Neural progenitor cell (in vitro differentiated cells): ENCODE measurements around the gene C1QTNF7. TPM values are rescaled to one million over a fixed set of nuclear protein-coding genes. Genes with fewer than 3 reads are reported as not detected.

Experiments
- DNase-seq: peaks from one replicate; pipeline ENCODE4 v3.0.0-alpha.2; 2016; ENCODE audit warnings: low spot score
- H2AFZ ChIP-seq: fragments of 200-600 bp; sonication (generic); replicated peaks from 2 replicates; pipeline ENCODE4 v1.6.1; 2016; ENCODE audit warnings: antibody characterized with exemption
- H3F3A ChIP-seq: fragments of 200-600 bp; sonication (generic); 2 replicates; pipeline ENCODE4 v1.6.1; 2016; ENCODE audit warnings: antibody characterized with exemption, low read depth
- H3K27ac ChIP-seq: fragments of 200-600 bp; sonication (generic); 2 replicates; pipeline ENCODE4 v1.5.1; 2016; ENCODE audit warnings: mild to moderate bottlenecking
- H3K27me3 ChIP-seq: fragments of 200-600 bp; sonication (generic); 2 replicates; pipeline ENCODE4 v1.6.1; 2016; ENCODE audit warnings: mild to moderate bottlenecking, moderate library complexity
- H3K36me3 ChIP-seq: fragments of 200-600 bp; sonication (generic); 2 replicates; pipeline ENCODE4 v1.5.1; 2016
- H3K4me1 ChIP-seq: fragments of 200-600 bp; sonication (generic); 2 replicates; pipeline ENCODE4 v1.6.1; 2016; ENCODE audit warnings: mixed run types
- H3K4me2 ChIP-seq: fragments of 200-600 bp; sonication (generic); 2 replicates; pipeline ENCODE4 v1.6.1; 2016
- H3K4me3 ChIP-seq: fragments of 200-600 bp; sonication (generic); 2 replicates; pipeline ENCODE4 v1.5.1; 2016
- H3K79me2 ChIP-seq: fragments of 200-600 bp; sonication (generic); 2 replicates; pipeline ENCODE4 v1.6.1; 2016; ENCODE audit warnings: low read depth
- H3K9ac ChIP-seq: fragments of 200-600 bp; sonication (generic); 2 replicates; pipeline ENCODE4 v1.6.1; 2016
- H3K9me3 ChIP-seq: fragments of 200-600 bp; sonication (generic); 2 replicates; pipeline ENCODE4 v1.5.1; 2016; ENCODE audit warnings: low read depth
- H4K20me1 ChIP-seq: fragments of 200-600 bp; sonication (generic); 2 replicates; pipeline ENCODE4 v1.6.1; 2016; ENCODE audit warnings: low read depth
- H3K27ac Mint-ChIP-seq: 3 replicates; pipeline ENCODE4 v1.8.0; 2021; ENCODE audit warnings: mixed read lengths
- H3K27me3 Mint-ChIP-seq: 2 replicates; pipeline ENCODE4 v1.8.0; 2022; ENCODE audit warnings: low read depth, mild to moderate bottlenecking, inconsistent platforms, moderate library complexity, mixed read lengths; ENCODE audit not compliant: insufficient read depth
- H3K36me3 Mint-ChIP-seq: 3 replicates; pipeline ENCODE4 v1.8.0; 2021; ENCODE audit warnings: mixed read lengths
- H3K4me1 Mint-ChIP-seq: 3 replicates; pipeline ENCODE4 v1.8.0; 2021; ENCODE audit warnings: mixed read lengths
- H3K4me3 Mint-ChIP-seq: 3 replicates; pipeline ENCODE4 v1.8.0; 2021; ENCODE audit warnings: mild to moderate bottlenecking, moderate library complexity, mixed read lengths
- H3K9me3 Mint-ChIP-seq: 3 replicates; pipeline ENCODE4 v1.8.0; 2020; ENCODE audit warnings: mixed read lengths
- CTCF ChIP-seq: fragments of 200-600 bp; sonication (generic); IDR thresholded peaks from 2 replicates; pipeline ENCODE4 v1.5.1; 2017; ENCODE audit warnings: antibody characterized with exemption, mild to moderate bottlenecking
- EZH2 ChIP-seq: fragments of 200-600 bp; sonication (generic); IDR thresholded peaks from 2 replicates; pipeline ENCODE4 v1.6.1; 2017; ENCODE audit warnings: antibody characterized with exemption, mild to moderate bottlenecking, moderate library complexity
- EZH2phosphoT487 ChIP-seq: fragments of 200-600 bp; sonication (generic); IDR thresholded peaks from 2 replicates; pipeline ENCODE4 v1.6.1; 2017; ENCODE audit warnings: antibody characterized with exemption
- total RNA-seq: library from RNA; depleted of rRNA; stranded (reverse); fragments of >200 nt; gene quantifications from 2 replicates; pipeline ENCODE4 v1.2.3, GENCODE V29; 2015; ENCODE audit warnings: low replicate concordance

Gene C1QTNF7
- total RNA-seq, 1 donor from 2014 or later = not detected

- Histone ChIP-seq H3K9ac (no peak overlapping the region), H3F3A (no peaks in the 10 kb centered on the region), H3K36me3 (no peaks in the 10 kb centered on the region), H3K79me2 (no peaks in the 10 kb centered on the region), H3K4me1 (peaks cover 11% of the 10 kb centered on the region), H3K4me3 (no peak overlapping the region), H3K9me3 (no peaks in the 10 kb centered on the region), H4K20me1 (no peaks in the 10 kb centered on the region), H3K4me2 (peak overlapping the region; percentile 14), H2AFZ (no peak overlapping the region), H3K27me3 (no peaks in the 10 kb centered on the region), H3K27ac (no peak overlapping the region)
- DNase-seq = no peak
- H3K36me3 Mint-ChIP-seq = no peaks in the 10 kb centered on the region
- no peaks in the 10 kb centered on the region for H3K9me3 Mint-ChIP-seq
- no peak overlapping the region for H3K27ac Mint-ChIP-seq
- peaks cover 2% of the 10 kb centered on the region for H3K27me3 Mint-ChIP-seq
- H3K4me3 Mint-ChIP-seq = no peak overlapping the region
- peaks cover 11% of the 10 kb centered on the region for H3K4me1 Mint-ChIP-seq
- TF ChIP-seq EZH2phosphoT487 (no peak), EZH2 (no peak), CTCF (no peak)
These were observed 27.6 kb upstream of the C1QTNF7 start for GRCh38 chr4:15400226-15400625.

GRCh38 chr4:15400981-15401671 is 26.7 kb upstream of the C1QTNF7 start:
- Histone ChIP-seq H3K9me3 (no peaks in the 10 kb centered on the region), H3K4me2 (no peak overlapping the region), H3K4me1 (peaks cover 11% of the 10 kb centered on the region), H3K9ac (no peak overlapping the region), H3K36me3 (no peaks in the 10 kb centered on the region), H4K20me1 (no peaks in the 10 kb centered on the region), H3K4me3 (no peak overlapping the region), H3K27ac (no peak overlapping the region), H3K79me2 (no peaks in the 10 kb centered on the region), H3F3A (no peaks in the 10 kb centered on the region), H2AFZ (no peak overlapping the region), H3K27me3 (no peaks in the 10 kb centered on the region)
- H3K27ac Mint-ChIP-seq = no peak overlapping the region
- no peaks in the 10 kb centered on the region for H3K36me3 Mint-ChIP-seq
- no peak for DNase-seq
- no peaks in the 10 kb centered on the region for H3K9me3 Mint-ChIP-seq
- H3K27me3 Mint-ChIP-seq = peaks cover 3% of the 10 kb centered on the region
- TF ChIP-seq EZH2 (no peak), EZH2phosphoT487 (no peak)
- peaks cover 11% of the 10 kb centered on the region for H3K4me1 Mint-ChIP-seq
- H3K4me3 Mint-ChIP-seq = no peak overlapping the region

- Mint-ChIP-seq H3K9me3 (no peaks in the 10 kb centered on the region), H3K4me3 (no peak overlapping the region), H3K27me3 (peaks cover 3% of the 10 kb centered on the region), H3K36me3 (no peaks in the 10 kb centered on the region), H3K4me1 (peaks cover 11% of the 10 kb centered on the region), H3K27ac (no peak overlapping the region)
- H3K27me3 ChIP-seq = no peaks in the 10 kb centered on the region
- H2AFZ ChIP-seq = no peak overlapping the region
- no peak for DNase-seq
- no peak overlapping the region for H3K27ac ChIP-seq
- no peaks in the 10 kb centered on the region for H3K79me2 ChIP-seq
- H3K9ac ChIP-seq = no peak overlapping the region
- H3K4me3 ChIP-seq = no peak overlapping the region
- peaks cover 11% of the 10 kb centered on the region for H3K4me1 ChIP-seq
- TF ChIP-seq EZH2 (no peak), EZH2phosphoT487 (no peak), CTCF (no peak)
- no peaks in the 10 kb centered on the region for H3F3A ChIP-seq
- no peaks in the 10 kb centered on the region for H3K36me3 ChIP-seq
- no peak overlapping the region for H3K4me2 ChIP-seq
- no peaks in the 10 kb centered on the region for H3K9me3 ChIP-seq
- H4K20me1 ChIP-seq = no peaks in the 10 kb centered on the region
These were observed 25.7 kb upstream of the C1QTNF7 start for GRCh38 chr4:15402146-15402545.

GRCh38 chr4:15402974-15403373 is 24.9 kb upstream of the C1QTNF7 start:
- no peak overlapping the region for H3K4me3 Mint-ChIP-seq
- peaks cover 11% of the 10 kb centered on the region for H3K4me1 ChIP-seq
- H3K9ac ChIP-seq = no peak overlapping the region
- H3K4me1 Mint-ChIP-seq = peaks cover 11% of the 10 kb centered on the region
- H3K36me3 ChIP-seq = no peaks in the 10 kb centered on the region
- TF ChIP-seq EZH2 (no peak), CTCF (no peak)
- no peaks in the 10 kb centered on the region for H3K27me3 ChIP-seq
- H3K4me3 ChIP-seq = no peak overlapping the region
- peaks cover 5% of the 10 kb centered on the region for H3K27me3 Mint-ChIP-seq
- no peaks in the 10 kb centered on the region for H3K36me3 Mint-ChIP-seq
- H3K9me3 Mint-ChIP-seq = no peaks in the 10 kb centered on the region
- no peaks in the 10 kb centered on the region for H3K9me3 ChIP-seq
- no peak for DNase-seq
- H3K27ac Mint-ChIP-seq = no peak overlapping the region
- no peak overlapping the region for H2AFZ ChIP-seq
- no peaks in the 10 kb centered on the region for H4K20me1 ChIP-seq
- no peak overlapping the region for H3K4me2 ChIP-seq
- no peaks in the 10 kb centered on the region for H3F3A ChIP-seq
- H3K27ac ChIP-seq = no peak overlapping the region
- no peaks in the 10 kb centered on the region for H3K79me2 ChIP-seq
